ENCODE results near the gene PTPRR.

DNA sequence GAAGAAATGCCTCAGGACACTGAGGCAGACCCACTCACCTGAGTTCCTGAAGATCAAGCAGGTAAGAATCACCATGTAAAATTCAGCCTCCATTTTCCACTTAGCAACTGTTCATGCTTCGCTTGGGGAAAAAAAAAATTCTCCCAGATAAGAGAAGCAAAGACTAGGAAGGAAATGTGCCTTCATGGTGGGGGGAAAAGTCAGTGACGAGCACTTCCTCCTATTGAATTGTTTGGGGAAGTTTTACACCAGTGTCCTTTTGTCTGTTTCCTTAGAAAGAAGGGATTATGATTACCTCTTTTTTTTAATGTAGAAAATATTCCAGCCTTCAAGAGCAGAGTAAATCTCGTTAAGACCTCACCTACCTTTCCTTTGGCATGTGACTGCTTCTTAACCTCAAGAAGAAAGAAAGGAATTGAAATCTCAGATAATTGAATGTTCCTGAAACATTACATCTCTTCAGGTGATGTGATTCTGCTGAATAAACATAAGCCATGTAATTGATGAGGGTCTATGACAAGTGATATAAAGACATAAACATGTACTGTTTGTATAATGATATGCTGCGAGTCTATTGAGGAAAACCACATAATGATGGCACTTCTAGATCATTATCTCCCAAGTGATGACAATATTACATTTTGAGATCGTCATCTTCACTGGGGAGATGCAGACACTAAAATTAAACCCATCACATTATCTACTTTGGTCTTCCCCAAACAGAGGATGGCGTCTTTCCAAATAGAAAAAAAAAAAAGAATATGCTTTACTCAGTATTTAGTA lies 283.0 kb downstream of the PTPRR start, which contains the start of gene PTPRB:
- TF ChIP-seq, protein P1, sequence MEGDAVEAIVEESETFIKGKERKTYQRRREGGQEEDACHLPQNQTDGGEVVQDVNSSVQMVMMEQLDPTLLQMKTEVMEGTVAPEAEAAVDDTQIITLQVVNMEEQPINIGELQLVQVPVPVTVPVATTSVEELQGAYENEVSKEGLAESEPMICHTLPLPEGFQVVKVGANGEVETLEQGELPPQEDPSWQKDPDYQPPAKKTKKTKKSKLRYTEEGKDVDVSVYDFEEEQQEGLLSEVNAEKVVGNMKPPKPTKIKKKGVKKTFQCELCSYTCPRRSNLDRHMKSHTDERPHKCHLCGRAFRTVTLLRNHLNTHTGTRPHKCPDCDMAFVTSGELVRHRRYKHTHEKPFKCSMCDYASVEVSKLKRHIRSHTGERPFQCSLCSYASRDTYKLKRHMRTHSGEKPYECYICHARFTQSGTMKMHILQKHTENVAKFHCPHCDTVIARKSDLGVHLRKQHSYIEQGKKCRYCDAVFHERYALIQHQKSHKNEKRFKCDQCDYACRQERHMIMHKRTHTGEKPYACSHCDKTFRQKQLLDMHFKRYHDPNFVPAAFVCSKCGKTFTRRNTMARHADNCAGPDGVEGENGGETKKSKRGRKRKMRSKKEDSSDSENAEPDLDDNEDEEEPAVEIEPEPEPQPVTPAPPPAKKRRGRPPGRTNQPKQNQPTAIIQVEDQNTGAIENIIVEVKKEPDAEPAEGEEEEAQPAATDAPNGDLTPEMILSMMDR (IDR thresholded peaks at IDR 0.05), result no peak
- no peak for TF ChIP-seq POLR2A (IDR thresholded peaks at IDR 0.05)
- TF ChIP-seq EP300 (IDR thresholded peaks at IDR 0.05), result no peak

Measured in ovary (tissue), 3 donors.